Activated T-helper 1 cell treated with anti-CD3 and anti-CD28 coated beads, Interleukin-12 subunit alpha, Interleukin-12 subunit beta, Interleukin-2, Interleukin-4 antibody, amounts not matched to agents 30 ng/mL and 10 ng/mL and 1 ng/mL, durations not matched to agents 14 hours and 24 hours and 36 hours (primary cell): ENCODE data around the gene HSD3B2. TPM values are rescaled to one million over a fixed set of nuclear protein-coding genes. Genes with fewer than 3 reads are reported as not detected.

ENCODE experiments used
- DNase-seq: peaks from one replicate; pipeline ENCODE4 v3.0.0; 2021; ENCODE audit warnings: low spot score
- H3K27ac Mint-ChIP-seq: one replicate; pipeline ENCODE4 v1.8.0; 2021; ENCODE audit warnings: mild to moderate bottlenecking, mixed read lengths
- H3K27me3 Mint-ChIP-seq: one replicate; pipeline ENCODE4 v1.8.0; 2022; ENCODE audit warnings: mild to moderate bottlenecking, moderate library complexity, mixed read lengths; ENCODE audit not compliant: insufficient read depth
- H3K36me3 Mint-ChIP-seq: one replicate; pipeline ENCODE4 v1.8.0; 2021; ENCODE audit warnings: low read depth, mixed read lengths
- H3K4me1 Mint-ChIP-seq: one replicate; pipeline ENCODE4 v1.8.0; 2021; ENCODE audit warnings: low read depth, mixed read lengths
- H3K4me3 Mint-ChIP-seq: one replicate; pipeline ENCODE4 v1.8.0; 2021; ENCODE audit warnings: mild to moderate bottlenecking, moderate library complexity, mixed read lengths
- H3K9me3 Mint-ChIP-seq: one replicate; pipeline ENCODE4 v1.8.0; 2021; ENCODE audit warnings: mixed read lengths
- intact Hi-C: fragments of 100-400 bp; cut with micrococcal nuclease; formaldehyde crosslinking; loops from one replicate; pipeline ENCODE4 v1.15.1; 2024
- total RNA-seq: library from RNA; stranded (reverse); gene quantifications from 2 replicates; pipeline ENCODE4 v1.2.3, GENCODE V29; 2022

HSD3B2 gene
- total RNA-seq, 1 donor from 2014 or later, result not detected

- H3K4me1 Mint-ChIP-seq, result no peaks in the 10 kb centered on the region
- no peak for DNase-seq
- no peak overlapping the region for H3K4me3 Mint-ChIP-seq
- intact Hi-C loops, result no loop called here
- no peaks in the 10 kb centered on the region for H3K36me3 Mint-ChIP-seq
- no peak overlapping the region for H3K27ac Mint-ChIP-seq
- no peaks in the 10 kb centered on the region for H3K9me3 Mint-ChIP-seq
- peaks cover 2% of the 10 kb centered on the region for H3K27me3 Mint-ChIP-seq
Measured at GRCh38 chr1:119380304-119380703, 34.6 kb upstream of the HSD3B2 start.

- no peaks in the 10 kb centered on the region for H3K36me3 Mint-ChIP-seq
- H3K4me1 Mint-ChIP-seq, result no peaks in the 10 kb centered on the region
- no peak overlapping the region for H3K27ac Mint-ChIP-seq
- DNase-seq, result no peak
- H3K27me3 Mint-ChIP-seq, result peaks cover 1% of the 10 kb centered on the region
- no peak overlapping the region for H3K4me3 Mint-ChIP-seq
- H3K9me3 Mint-ChIP-seq, result no peaks in the 10 kb centered on the region
- intact Hi-C loops, result no loop called here
Measured at GRCh38 chr1:119380983-119381662, 33.8 kb upstream of the HSD3B2 start.

GRCh38 chr1:119384591-119384990 lies 30.4 kb upstream of the HSD3B2 start:
- no peaks in the 10 kb centered on the region for H3K36me3 Mint-ChIP-seq
- no peaks in the 10 kb centered on the region for H3K9me3 Mint-ChIP-seq
- no peak overlapping the region for H3K27ac Mint-ChIP-seq
- H3K27me3 Mint-ChIP-seq, result peaks cover 4% of the 10 kb centered on the region
- H3K4me3 Mint-ChIP-seq, result no peak overlapping the region
- no peaks in the 10 kb centered on the region for H3K4me1 Mint-ChIP-seq
- intact Hi-C loops, result no loop called here
- no peak for DNase-seq

GRCh38 chr1:119385650-119386049 lies 29.3 kb upstream of the HSD3B2 start:
- no peak for DNase-seq
- H3K27me3 Mint-ChIP-seq, result peaks cover 4% of the 10 kb centered on the region
- no peaks in the 10 kb centered on the region for H3K4me1 Mint-ChIP-seq
- no peaks in the 10 kb centered on the region for H3K36me3 Mint-ChIP-seq
- no peak overlapping the region for H3K4me3 Mint-ChIP-seq
- H3K9me3 Mint-ChIP-seq, result no peaks in the 10 kb centered on the region
- no peak overlapping the region for H3K27ac Mint-ChIP-seq
- intact Hi-C loops, result no loop called here

- intact Hi-C loops, result no loop called here
- peaks cover 6% of the 10 kb centered on the region for H3K27me3 Mint-ChIP-seq
- H3K4me3 Mint-ChIP-seq, result no peak overlapping the region
- no peaks in the 10 kb centered on the region for H3K4me1 Mint-ChIP-seq
- H3K27ac Mint-ChIP-seq, result no peak overlapping the region
- no peak for DNase-seq
- no peaks in the 10 kb centered on the region for H3K36me3 Mint-ChIP-seq
- H3K9me3 Mint-ChIP-seq, result no peaks in the 10 kb centered on the region
Measured at GRCh38 chr1:119387858-119388257, 27.1 kb upstream of the HSD3B2 start.

- peaks cover 6% of the 10 kb centered on the region for H3K27me3 Mint-ChIP-seq
- H3K36me3 Mint-ChIP-seq, result no peaks in the 10 kb centered on the region
- no peak for DNase-seq
- intact Hi-C loops, result no loop called here
- no peak overlapping the region for H3K27ac Mint-ChIP-seq
- H3K4me3 Mint-ChIP-seq, result no peak overlapping the region
- H3K4me1 Mint-ChIP-seq, result no peaks in the 10 kb centered on the region
- no peaks in the 10 kb centered on the region for H3K9me3 Mint-ChIP-seq
Measured at GRCh38 chr1:119388450-119388849, 26.5 kb upstream of the HSD3B2 start.

- Mint-ChIP-seq H3K4me3 (no peak overlapping the region), H3K4me1 (no peaks in the 10 kb centered on the region), H3K27me3 (peaks cover 6% of the 10 kb centered on the region), H3K36me3 (no peaks in the 10 kb centered on the region), H3K27ac (no peak overlapping the region), H3K9me3 (no peaks in the 10 kb centered on the region)
- intact Hi-C loops, result no loop called here
- no peak for DNase-seq
Measured at GRCh38 chr1:119390526-119390925, 24.4 kb upstream of the HSD3B2 start.

- no peaks in the 10 kb centered on the region for H3K4me1 Mint-ChIP-seq
- H3K36me3 Mint-ChIP-seq, result no peaks in the 10 kb centered on the region
Measured at GRCh38 chr1:119391749-119392148, 23.2 kb upstream of the HSD3B2 start.

GRCh38 chr1:119394085-119394484 lies 20.9 kb upstream of the HSD3B2 start:
- Mint-ChIP-seq H3K4me1 (no peaks in the 10 kb centered on the region), H3K4me3 (no peak overlapping the region), H3K27me3 (peaks cover 2% of the 10 kb centered on the region), H3K36me3 (no peaks in the 10 kb centered on the region), H3K9me3 (no peaks in the 10 kb centered on the region), H3K27ac (no peak overlapping the region)
- DNase-seq, result no peak
- intact Hi-C loops, result no loop called here

More at GRCh38 chr1:119391749-119392148, 23.2 kb upstream of the HSD3B2 start:
- Mint-ChIP-seq H3K27me3 (peaks cover 2% of the 10 kb centered on the region), H3K4me3 (no peak overlapping the region), H3K27ac (no peak overlapping the region), H3K9me3 (no peaks in the 10 kb centered on the region)
- intact Hi-C loops, result no loop called here
- no peak for DNase-seq

GRCh38 chr1:119396982-119397381 lies 18.0 kb upstream of the HSD3B2 start:
- DNase-seq, result no peak
- no peak overlapping the region for H3K4me3 Mint-ChIP-seq
- intact Hi-C loops, result no loop called here
- no peak overlapping the region for H3K27ac Mint-ChIP-seq
- H3K4me1 Mint-ChIP-seq, result no peaks in the 10 kb centered on the region
- H3K36me3 Mint-ChIP-seq, result no peaks in the 10 kb centered on the region
- peaks cover 4% of the 10 kb centered on the region for H3K27me3 Mint-ChIP-seq
- H3K9me3 Mint-ChIP-seq, result no peaks in the 10 kb centered on the region

GRCh38 chr1:119397986-119398385 lies 17.0 kb upstream of the HSD3B2 start:
- no peak overlapping the region for H3K27ac Mint-ChIP-seq
- DNase-seq, result no peak
- H3K9me3 Mint-ChIP-seq, result no peaks in the 10 kb centered on the region
- H3K36me3 Mint-ChIP-seq, result no peaks in the 10 kb centered on the region
- intact Hi-C loops, result no loop called here
- H3K4me3 Mint-ChIP-seq, result no peak overlapping the region
- H3K27me3 Mint-ChIP-seq, result peaks cover 3% of the 10 kb centered on the region
- H3K4me1 Mint-ChIP-seq, result no peaks in the 10 kb centered on the region

- no peak for DNase-seq
- peaks cover 6% of the 10 kb centered on the region for H3K27me3 Mint-ChIP-seq
- H3K36me3 Mint-ChIP-seq, result no peaks in the 10 kb centered on the region
- H3K27ac Mint-ChIP-seq, result no peak overlapping the region
- no peaks in the 10 kb centered on the region for H3K9me3 Mint-ChIP-seq
- H3K4me3 Mint-ChIP-seq, result no peak overlapping the region
- no peaks in the 10 kb centered on the region for H3K4me1 Mint-ChIP-seq
- intact Hi-C loops, result no loop called here
Measured at GRCh38 chr1:119404736-119405135, 10.2 kb upstream of the HSD3B2 start.

- H3K4me3 Mint-ChIP-seq, result no peak overlapping the region
Measured at GRCh38 chr1:119409731-119410130, 5.2 kb upstream of the HSD3B2 start.

GRCh38 chr1:119410961-119411360 lies 4.0 kb upstream of the HSD3B2 start:
- DNase-seq, result no peak
- Mint-ChIP-seq H3K4me3 (no peak overlapping the region), H3K4me1 (no peaks in the 10 kb centered on the region), H3K9me3 (no peaks in the 10 kb centered on the region), H3K27ac (no peak overlapping the region), H3K36me3 (no peaks in the 10 kb centered on the region), H3K27me3 (peaks cover 5% of the 10 kb centered on the region)
- intact Hi-C loops, result no loop called here

More at GRCh38 chr1:119409731-119410130, 5.2 kb upstream of the HSD3B2 start:
- intact Hi-C loops, result no loop called here
- Mint-ChIP-seq H3K4me1 (no peaks in the 10 kb centered on the region), H3K9me3 (no peaks in the 10 kb centered on the region), H3K27ac (no peak overlapping the region), H3K36me3 (no peaks in the 10 kb centered on the region), H3K27me3 (peaks cover 7% of the 10 kb centered on the region)
- no peak for DNase-seq
